Stimulated activated CD8-positive, alpha-beta memory T cell treated with anti-CD3 and anti-CD28 coated beads, Interleukin-4, amount 100 ng/mL, for 4 hours (primary cell): ENCODE results near the gene NTN5.
"Not testable (repeated sequence)": the region's sequence is repeated elsewhere in the genome, so short reads cannot be mapped to it uniquely, and the experiment has no call there.

Experiments
- DNase-seq, 2 donors: peaks; one replicate each; pipeline ENCODE4 v3.0.0-alpha.2; 2020; ENCODE audit warnings: low read depth in 2 of 2, low spot score in 1 of 2

NTN5 gene

GRCh38 chr19:48645620-48646000 is 27.2 kb downstream of the NTN5 start:
- no peak for DNase-seq

GRCh38 chr19:48644839-48645619 is 27.8 kb downstream of the NTN5 start:
- peak in 1 of 2 donors; percentile 60 for DNase-seq

- DNase-seq = no peak
Measured at GRCh38 chr19:48644355-48644754, 28.5 kb downstream of the NTN5 start.

GRCh38 chr19:48642862-48643261 is 30.0 kb downstream of the NTN5 start:
- DNase-seq = no peak

- DNase-seq = no peak
Measured at GRCh38 chr19:48641850-48642249, 31.0 kb downstream of the NTN5 start.

- no peak for DNase-seq
Measured at GRCh38 chr19:48639483-48640375, 33.1 kb downstream of the NTN5 start.

GRCh38 chr19:48638831-48639381 is 33.9 kb downstream of the NTN5 start:
- DNase-seq = no peak

- DNase-seq = peak; percentile 46 to 65
Measured at GRCh38 chr19:48637948-48638830, 34.6 kb downstream of the NTN5 start.

GRCh38 chr19:48637449-48637947 is 35.3 kb downstream of the NTN5 start:
- DNase-seq = peak; percentile 99

- DNase-seq = no peak
Measured at GRCh38 chr19:48636859-48637448, 35.9 kb downstream of the NTN5 start, which contains the start of gene DBP. TSS of gene DBP (minus strand) at chr19:48637379. CDS start at chr19:48636994, 385 bp downstream.

GRCh38 chr19:48635966-48636858 is 36.6 kb downstream of the NTN5 start:
- no peak for DNase-seq

- peak in 1 of 2 donors; percentile 50 for DNase-seq
Measured at GRCh38 chr19:48635263-48635965, 37.4 kb downstream of the NTN5 start.

GRCh38 chr19:48634424-48635262 is 38.2 kb downstream of the NTN5 start:
- DNase-seq = peak; percentile 82 to 85

GRCh38 chr19:48634036-48634342 is 38.8 kb downstream of the NTN5 start:
- no peak for DNase-seq

GRCh38 chr19:48633148-48634035 is 39.4 kb downstream of the NTN5 start:
- DNase-seq = no peak

- DNase-seq = no peak
Measured at GRCh38 chr19:48632692-48633147, 40.1 kb downstream of the NTN5 start.

- not testable (repeated sequence) for DNase-seq
Measured at GRCh38 chr19:48632286-48632685, 40.5 kb downstream of the NTN5 start.
